Mucosa of descending colon (tissue), 3 donors: ENCODE data around the gene RNF214. TPM values are rescaled to one million over a fixed set of nuclear protein-coding genes. Genes with fewer than 3 reads are reported as not detected.

Source experiments
- ATAC-seq: fragments of 200-7000 bp; cut with Tn5 transposase; one replicate; pipeline ENCODE4 v1.9.1; 2020; ENCODE audit warnings: mild to moderate bottlenecking, moderate library complexity
- DNase-seq, 3 donors: peaks; one replicate each; pipeline ENCODE4 v3.0.0-alpha.2; 2020
- H3K36me3 ChIP-seq: fragments of 200-600 bp; one replicate; pipeline ENCODE4 v1.8.0; 2021; ENCODE audit warnings: low read depth, mild to moderate bottlenecking
- H3K4me1 ChIP-seq: fragments of 200-600 bp; one replicate; pipeline ENCODE4 v1.8.0; 2021; ENCODE audit warnings: low read depth, mild to moderate bottlenecking
- H3K4me3 ChIP-seq: fragments of 200-600 bp; one replicate; pipeline ENCODE4 v1.8.0; 2021; ENCODE audit warnings: mild to moderate bottlenecking
- H3K9me3 ChIP-seq: fragments of 200-600 bp; one replicate; pipeline ENCODE4 v1.8.0; 2021; ENCODE audit warnings: mild to moderate bottlenecking
- intact Hi-C, 2 donors: fragments of 100-400 bp; cut with DNase I in 1 of 2; cut with micrococcal nuclease in 1 of 2; formaldehyde crosslinking; loops; one replicate each; pipeline versions ENCODE4 v1.11.0 to v1.11.1; 2022; cut with DNase I, micrococcal nuclease
- total RNA-seq, 3 donors: library from RNA; stranded (reverse); fragmentation: NEBNext Ultra II Directional in 2 of 3; extraction: Animal tissue kit (Norgen Biotek cat#: 25700) in 2 of 3; gene quantifications; one replicate each; pipeline versions ENCODE4 v1.2.1 to v1.2.4, GENCODE V29; 2021 to 2023
- TF ChIP-seq, protein P1 (sequence below): fragments of 200-600 bp; IDR thresholded peaks from one replicate; pipeline ENCODE4 v1.8.0; 2022; ENCODE audit warnings: antibody characterized with exemption, mild to moderate bottlenecking
- donor health status: DM: no; HTN: no; CAD: no; lungs with moderate emphysema.
- donor health status: DM: no; HTN: no; CAD: no.
- donor health status: DM: no; HTN: yes; CAD: no.

Gene RNF214
- total RNA-seq, 3 donors from 2014 or later = 22.0 to 38.1 (median 25.4) TPM

DNA sequence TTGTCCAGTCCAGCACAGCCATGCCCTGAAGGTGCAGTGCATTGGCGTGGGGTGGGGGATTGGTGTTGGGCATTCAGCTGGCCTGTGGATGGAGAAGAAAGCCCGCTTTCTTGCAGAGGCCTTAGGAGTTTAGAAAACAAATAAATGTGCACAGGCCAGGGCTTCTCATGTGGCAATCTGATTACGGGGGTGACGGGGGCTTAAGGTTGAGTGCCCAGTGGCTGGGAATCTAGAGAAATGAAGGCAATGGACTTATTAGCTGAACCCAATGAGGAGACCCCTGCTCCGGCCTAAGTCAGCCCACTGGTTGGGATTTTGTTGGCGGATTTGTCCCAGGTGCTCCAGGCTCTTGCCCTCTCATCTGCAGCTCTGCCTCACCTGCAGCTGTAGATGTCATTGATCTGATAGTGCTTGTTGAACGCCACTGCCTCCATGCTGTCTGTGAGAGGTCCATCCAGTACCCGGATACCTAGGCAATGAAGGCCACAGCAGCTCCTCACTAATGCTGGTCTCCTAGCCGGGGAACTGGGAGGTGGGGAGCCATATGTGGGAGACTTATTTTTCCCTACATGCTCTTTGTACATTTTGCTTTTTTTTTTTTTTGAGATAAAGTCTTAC is 6.8 kb upstream of the RNF214 start:
- DNase-seq (no peak), ATAC-seq (no peak)
- H3K9me3 ChIP-seq = no peaks in the 10 kb centered on the region
- TF ChIP-seq, protein P1, sequence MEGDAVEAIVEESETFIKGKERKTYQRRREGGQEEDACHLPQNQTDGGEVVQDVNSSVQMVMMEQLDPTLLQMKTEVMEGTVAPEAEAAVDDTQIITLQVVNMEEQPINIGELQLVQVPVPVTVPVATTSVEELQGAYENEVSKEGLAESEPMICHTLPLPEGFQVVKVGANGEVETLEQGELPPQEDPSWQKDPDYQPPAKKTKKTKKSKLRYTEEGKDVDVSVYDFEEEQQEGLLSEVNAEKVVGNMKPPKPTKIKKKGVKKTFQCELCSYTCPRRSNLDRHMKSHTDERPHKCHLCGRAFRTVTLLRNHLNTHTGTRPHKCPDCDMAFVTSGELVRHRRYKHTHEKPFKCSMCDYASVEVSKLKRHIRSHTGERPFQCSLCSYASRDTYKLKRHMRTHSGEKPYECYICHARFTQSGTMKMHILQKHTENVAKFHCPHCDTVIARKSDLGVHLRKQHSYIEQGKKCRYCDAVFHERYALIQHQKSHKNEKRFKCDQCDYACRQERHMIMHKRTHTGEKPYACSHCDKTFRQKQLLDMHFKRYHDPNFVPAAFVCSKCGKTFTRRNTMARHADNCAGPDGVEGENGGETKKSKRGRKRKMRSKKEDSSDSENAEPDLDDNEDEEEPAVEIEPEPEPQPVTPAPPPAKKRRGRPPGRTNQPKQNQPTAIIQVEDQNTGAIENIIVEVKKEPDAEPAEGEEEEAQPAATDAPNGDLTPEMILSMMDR = no peak
- intact Hi-C loops = no loop called here
- H3K36me3 ChIP-seq = no peaks in the 10 kb centered on the region
- no peak overlapping the region for H3K4me3 ChIP-seq
- H3K4me1 ChIP-seq = peaks cover 56% of the 10 kb centered on the region

- DNase-seq = no peak
- intact Hi-C loops = no loop called here
- Histone ChIP-seq H3K36me3 (no peaks in the 10 kb centered on the region), H3K4me3 (no peak overlapping the region), H3K4me1 (peaks cover 45% of the 10 kb centered on the region), H3K9me3 (no peaks in the 10 kb centered on the region)
- ATAC-seq = peak; percentile 69
- TF ChIP-seq, protein P1 = peak; percentile 47
Measured at GRCh38 chr11:117226388-117227385, 5.8 kb upstream of the RNF214 start.

DNA sequence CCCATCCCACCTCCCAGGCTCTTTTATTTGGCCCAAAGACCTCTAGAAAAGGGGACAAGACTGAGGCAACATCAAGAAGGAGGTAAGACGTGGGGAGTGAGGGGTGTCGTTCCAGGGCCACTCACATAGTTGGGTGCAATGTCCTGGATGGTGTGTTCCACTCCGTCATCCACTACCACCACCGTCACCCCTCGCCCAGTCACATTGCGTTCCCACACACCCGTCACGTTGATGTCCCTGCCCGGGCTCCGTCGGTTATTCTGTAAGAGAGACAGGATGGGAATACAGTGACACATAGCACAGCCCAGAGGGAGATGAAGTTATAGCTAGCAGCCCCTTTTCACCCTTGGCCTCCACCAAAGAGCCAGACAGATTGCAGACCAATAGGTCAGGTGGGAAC is 4.4 kb upstream of the RNF214 start:
- Histone ChIP-seq H3K4me3 (no peak overlapping the region), H3K36me3 (no peaks in the 10 kb centered on the region), H3K4me1 (peaks cover 35% of the 10 kb centered on the region), H3K9me3 (no peaks in the 10 kb centered on the region)
- DNase-seq = no peak
- TF ChIP-seq, protein P1 = no peak
- ATAC-seq = no peak
- intact Hi-C loops = no loop called here

DNA sequence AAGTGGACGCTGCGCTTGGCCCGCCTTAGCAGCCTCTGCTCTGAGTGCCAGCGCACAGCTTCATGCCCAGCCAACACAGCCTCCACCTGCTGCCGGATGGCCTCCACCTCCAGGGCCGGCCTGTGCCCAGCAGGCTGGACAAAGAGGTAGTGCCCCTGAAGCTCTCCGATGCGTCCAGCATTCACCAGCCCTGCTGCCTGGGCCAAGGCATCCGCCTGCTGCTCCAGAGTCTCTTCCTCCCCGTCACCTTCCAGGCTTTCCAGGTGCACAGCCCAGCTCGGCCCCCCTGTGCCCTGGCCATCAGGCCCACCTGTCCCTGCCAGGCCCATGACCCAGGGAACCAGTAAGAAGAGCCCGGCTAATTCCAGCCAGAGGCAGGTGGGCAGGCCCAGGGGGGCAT is 3.1 kb upstream of the RNF214 start:
- H3K4me3 ChIP-seq = no peak overlapping the region
- no peaks in the 10 kb centered on the region for H3K9me3 ChIP-seq
- no peaks in the 10 kb centered on the region for H3K36me3 ChIP-seq
- TF ChIP-seq, protein P1 = no peak
- no peak for ATAC-seq
- intact Hi-C loops = no loop called here
- DNase-seq = no peak
- peaks cover 36% of the 10 kb centered on the region for H3K4me1 ChIP-seq

- Histone ChIP-seq H3K4me1 (peaks cover 32% of the 10 kb centered on the region), H3K36me3 (no peaks in the 10 kb centered on the region), H3K9me3 (no peaks in the 10 kb centered on the region), H3K4me3 (no peak overlapping the region)
- ATAC-seq (no peak), DNase-seq (no peak)
- intact Hi-C loops = no loop called here
- TF ChIP-seq, protein P1 = no peak
Measured at GRCh38 chr11:117229931-117230285, 2.6 kb upstream of the RNF214 start.
